IPS DF 4.7 (cell line): Measurements from ENCODE around the gene MKS1.

ENCODE experiments used
- DNase-seq: peaks from one replicate; pipeline ENCODE4 v3.0.0-alpha.2; 2013; ENCODE audit warnings: low spot score; ENCODE audit errors: extremely low read depth

The MKS1 gene

GRCh38 chr17:58219007-58219788, at the start of gene MKS1:
TSS of gene MKS1 (minus strand) at chr17:58219255. CDS start at chr17:58219230, 25 bp downstream.
- peak; percentile 66 for DNase-seq

GRCh38 chr17:58268326-58268725, 49.3 kb upstream of the MKS1 start:
- DNase-seq = no peak

- DNase-seq = no peak
These were observed 48.6 kb upstream of the MKS1 start for GRCh38 chr17:58267347-58268324.

GRCh38 chr17:58265902-58266875, 47.1 kb upstream of the MKS1 start:
- DNase-seq = no peak

GRCh38 chr17:58265271-58265670, 46.2 kb upstream of the MKS1 start:
- DNase-seq = no peak

- DNase-seq = no peak
These were observed 45.5 kb upstream of the MKS1 start for GRCh38 chr17:58264407-58265103.

GRCh38 chr17:58263773-58264172, 44.7 kb upstream of the MKS1 start:
- no peak for DNase-seq

- DNase-seq = no peak
These were observed 43.1 kb upstream of the MKS1 start for GRCh38 chr17:58262149-58262548.

- no peak for DNase-seq
These were observed 35.7 kb upstream of the MKS1 start for GRCh38 chr17:58254803-58255202.

GRCh38 chr17:58253082-58253481, 34.0 kb upstream of the MKS1 start:
- no peak for DNase-seq

GRCh38 chr17:58252141-58252540, 33.1 kb upstream of the MKS1 start:
- no peak for DNase-seq

- no peak for DNase-seq
These were observed 31.4 kb upstream of the MKS1 start for GRCh38 chr17:58250344-58251011.

- no peak for DNase-seq
These were observed 30.4 kb upstream of the MKS1 start for GRCh38 chr17:58249270-58250133.

- no peak for DNase-seq
These were observed 29.9 kb upstream of the MKS1 start for GRCh38 chr17:58248955-58249269.

GRCh38 chr17:58247511-58248363, 28.7 kb upstream of the MKS1 start:
- DNase-seq = no peak

- no peak for DNase-seq
These were observed 27.7 kb upstream of the MKS1 start for GRCh38 chr17:58246781-58247180.

- DNase-seq = no peak
These were observed 27.2 kb upstream of the MKS1 start for GRCh38 chr17:58246104-58246740.
